Brain microvascular endothelial cell (primary cell): ENCODE measurements around the gene SCLY.
A peak's percentile ranks its signal among the peaks of the same experiment; 100 is the strongest.

Experiments
- DNase-seq: peaks from one replicate; pipeline ENCODE4 v3.0.0-alpha.2; 2020
- H3K27ac ChIP-seq: fragments of 250-450 bp; sonication (Bioruptor Pico); 2 replicates; pipeline ENCODE4 v1.5.1; 2020; ENCODE audit warnings: mild to moderate bottlenecking, moderate library complexity
- H3K27me3 ChIP-seq: fragments of 250-450 bp; sonication (Bioruptor Pico); replicated peaks from 2 replicates; pipeline ENCODE4 v1.5.1; 2020; ENCODE audit warnings: mild to moderate bottlenecking
- H3K36me3 ChIP-seq: fragments of 250-450 bp; sonication (Bioruptor Pico); replicated peaks from 2 replicates; pipeline ENCODE4 v1.5.1; 2020; ENCODE audit warnings: mild to moderate bottlenecking
- H3K4me3 ChIP-seq: 2 replicates; pipeline ENCODE4 v1.5.1; 2011; ENCODE audit warnings: low read depth, mild to moderate bottlenecking, control low read depth, low read length, moderate library complexity
- in situ Hi-C: cut with HindIII; loops from 2 replicates; pipeline ENCODE4 v1.10.0; 2017; ENCODE audit warnings: low sequenced_read_pairs, low pct_ligation_motif_present
- TF ChIP-seq, protein P1 (sequence below): IDR thresholded peaks from 2 replicates; pipeline ENCODE4 v1.5.1; 2011; ENCODE audit warnings: low read depth, mild to moderate bottlenecking, moderate library complexity, low read length, control low read depth, inconsistent platforms; ENCODE audit errors: missing control alignments

SCLY gene

DNA sequence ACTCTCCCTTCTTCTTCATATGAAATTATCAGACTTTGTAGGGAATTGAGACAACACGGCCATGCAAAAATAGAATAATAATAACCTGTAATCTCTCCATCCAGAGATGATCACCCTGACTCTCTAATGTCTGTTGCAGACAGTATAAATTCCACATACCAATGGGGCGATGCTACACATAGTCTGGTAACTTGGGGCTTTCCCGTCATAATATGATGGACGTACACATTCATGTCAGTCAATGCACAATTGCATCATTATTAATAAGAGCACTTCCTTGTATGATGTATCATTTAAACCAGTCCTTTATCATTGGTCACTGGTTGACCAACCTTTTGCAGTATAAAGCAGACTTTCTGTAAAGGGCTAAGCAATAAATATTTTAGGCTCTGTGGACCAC lies 39.5 kb upstream of the SCLY start:
- H3K27me3 ChIP-seq, result no peaks in the 10 kb centered on the region
- TF ChIP-seq, protein P1, sequence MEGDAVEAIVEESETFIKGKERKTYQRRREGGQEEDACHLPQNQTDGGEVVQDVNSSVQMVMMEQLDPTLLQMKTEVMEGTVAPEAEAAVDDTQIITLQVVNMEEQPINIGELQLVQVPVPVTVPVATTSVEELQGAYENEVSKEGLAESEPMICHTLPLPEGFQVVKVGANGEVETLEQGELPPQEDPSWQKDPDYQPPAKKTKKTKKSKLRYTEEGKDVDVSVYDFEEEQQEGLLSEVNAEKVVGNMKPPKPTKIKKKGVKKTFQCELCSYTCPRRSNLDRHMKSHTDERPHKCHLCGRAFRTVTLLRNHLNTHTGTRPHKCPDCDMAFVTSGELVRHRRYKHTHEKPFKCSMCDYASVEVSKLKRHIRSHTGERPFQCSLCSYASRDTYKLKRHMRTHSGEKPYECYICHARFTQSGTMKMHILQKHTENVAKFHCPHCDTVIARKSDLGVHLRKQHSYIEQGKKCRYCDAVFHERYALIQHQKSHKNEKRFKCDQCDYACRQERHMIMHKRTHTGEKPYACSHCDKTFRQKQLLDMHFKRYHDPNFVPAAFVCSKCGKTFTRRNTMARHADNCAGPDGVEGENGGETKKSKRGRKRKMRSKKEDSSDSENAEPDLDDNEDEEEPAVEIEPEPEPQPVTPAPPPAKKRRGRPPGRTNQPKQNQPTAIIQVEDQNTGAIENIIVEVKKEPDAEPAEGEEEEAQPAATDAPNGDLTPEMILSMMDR, result no peak
- in situ Hi-C loops, result no loop called here
- H3K27ac ChIP-seq, result no peak overlapping the region
- H3K36me3 ChIP-seq, result peaks cover 2% of the 10 kb centered on the region
- DNase-seq, result peak; percentile 28
- no peak overlapping the region for H3K4me3 ChIP-seq

DNA sequence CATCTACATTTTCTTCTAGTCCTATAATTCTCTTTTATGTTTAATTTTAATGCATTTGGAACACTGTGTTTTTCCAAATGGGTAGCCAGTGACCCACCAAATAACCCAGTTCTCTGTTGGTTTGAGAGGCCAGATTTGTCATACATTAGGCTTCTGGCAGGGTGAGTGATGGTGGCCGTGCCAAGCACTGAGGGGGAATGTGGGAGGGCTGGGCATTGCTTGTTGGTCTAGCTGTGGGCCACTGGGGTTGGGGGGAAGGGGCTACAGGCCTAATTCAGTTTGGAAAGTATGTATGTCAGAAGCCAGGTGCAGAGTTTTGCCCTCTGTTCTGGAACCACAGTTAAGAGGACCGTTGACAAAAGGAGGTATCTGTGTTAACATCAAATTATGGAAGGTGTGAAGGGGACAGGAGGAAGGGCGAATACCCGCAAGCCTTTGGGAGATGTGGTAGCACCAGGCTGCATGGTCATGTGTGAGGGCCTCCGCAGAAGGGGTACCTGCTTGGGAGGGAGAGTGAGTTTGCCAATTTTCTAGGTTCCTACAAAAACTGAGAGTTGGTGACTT lies 38.1 kb upstream of the SCLY start:
- TF ChIP-seq, protein P1, result no peak
- in situ Hi-C loops, result no loop called here
- peaks cover 2% of the 10 kb centered on the region for H3K36me3 ChIP-seq
- no peaks in the 10 kb centered on the region for H3K27me3 ChIP-seq
- H3K27ac ChIP-seq, result no peak overlapping the region
- no peak for DNase-seq
- H3K4me3 ChIP-seq, result no peak overlapping the region

DNA sequence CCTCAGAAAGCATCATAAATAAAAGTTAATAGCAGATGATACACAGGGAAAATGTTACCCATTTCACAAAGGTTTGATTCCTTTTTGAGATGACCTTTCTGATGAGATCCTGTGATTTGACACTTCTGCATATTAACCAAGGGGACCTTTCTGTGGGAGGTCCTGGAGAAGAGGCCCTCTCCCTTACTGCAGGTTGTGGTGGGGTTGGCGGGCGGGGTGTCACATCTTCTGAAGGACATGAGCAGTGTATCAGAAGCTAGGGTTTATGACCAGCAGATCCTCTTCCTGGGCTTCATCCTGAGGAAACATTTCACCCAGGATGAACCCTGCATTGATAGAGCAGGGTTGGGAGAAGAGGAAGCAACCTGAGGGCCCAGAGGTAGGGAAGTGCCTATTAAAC lies 37.2 kb upstream of the SCLY start:
- H3K27me3 ChIP-seq, result no peaks in the 10 kb centered on the region
- TF ChIP-seq, protein P1, result no peak
- no peak overlapping the region for H3K4me3 ChIP-seq
- in situ Hi-C loops, result no loop called here
- peaks cover 2% of the 10 kb centered on the region for H3K36me3 ChIP-seq
- no peak overlapping the region for H3K27ac ChIP-seq
- DNase-seq, result no peak

DNA sequence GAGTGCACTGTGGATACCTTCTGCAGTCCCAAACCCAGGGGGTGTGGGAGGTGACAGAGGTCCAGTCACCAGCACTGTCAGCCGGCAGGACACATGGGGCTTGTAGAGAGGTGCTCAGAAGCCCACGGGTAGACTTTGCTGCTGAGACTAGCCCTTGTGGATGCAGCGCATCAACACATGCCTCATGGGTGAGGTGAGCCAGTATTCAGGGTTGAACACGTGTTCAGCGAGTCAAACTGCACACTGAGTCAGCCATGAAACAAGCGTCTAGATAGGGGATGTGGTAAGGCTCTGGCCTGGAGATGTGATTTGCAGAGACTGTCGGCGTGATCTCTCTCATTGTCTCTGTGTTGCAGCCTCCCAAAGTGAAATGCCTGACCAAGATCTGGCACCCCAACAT lies 35.8 kb upstream of the SCLY start:
- no peak overlapping the region for H3K27ac ChIP-seq
- peak; percentile 42 for DNase-seq
- TF ChIP-seq, protein P1, result peak; percentile 20
- in situ Hi-C loops, result no loop called here
- H3K36me3 ChIP-seq, result peaks cover 2% of the 10 kb centered on the region
- H3K4me3 ChIP-seq, result no peak overlapping the region
- H3K27me3 ChIP-seq, result no peaks in the 10 kb centered on the region

DNA sequence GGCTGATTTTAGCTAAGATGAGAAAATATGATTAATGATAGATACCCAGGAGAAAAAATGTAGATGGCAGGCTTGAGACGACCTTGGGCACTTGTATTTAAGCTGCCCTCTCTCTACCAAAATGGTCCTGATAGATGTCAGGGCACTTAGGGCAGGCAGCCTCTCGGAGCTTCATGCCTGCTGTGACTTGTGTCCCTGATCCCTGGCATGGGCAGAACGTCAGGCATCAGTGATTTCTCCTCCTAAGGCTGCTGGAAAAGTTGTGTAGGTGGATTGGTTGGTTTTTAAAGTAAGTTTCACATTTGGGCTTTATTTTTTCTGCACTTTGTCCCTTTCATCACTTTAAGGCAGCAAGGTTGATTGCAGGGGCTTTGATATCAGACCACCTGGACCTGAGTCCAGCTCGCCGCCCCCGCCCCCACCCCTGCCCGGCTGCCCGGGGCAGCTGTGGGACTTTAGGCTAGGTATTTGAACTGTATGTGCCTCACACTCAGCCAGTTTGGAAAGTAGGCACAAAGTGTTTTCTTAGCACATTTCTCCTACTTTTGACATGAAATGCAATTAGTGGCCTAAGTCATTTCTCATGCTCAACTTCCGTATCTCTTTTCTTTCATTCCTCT lies 35.0 kb upstream of the SCLY start:
- no peak overlapping the region for H3K4me3 ChIP-seq
- no peak overlapping the region for H3K27ac ChIP-seq
- in situ Hi-C loops, result no loop called here
- H3K36me3 ChIP-seq, result peaks cover 1% of the 10 kb centered on the region
- DNase-seq, result no peak
- H3K27me3 ChIP-seq, result no peaks in the 10 kb centered on the region
- TF ChIP-seq, protein P1, result no peak

DNA sequence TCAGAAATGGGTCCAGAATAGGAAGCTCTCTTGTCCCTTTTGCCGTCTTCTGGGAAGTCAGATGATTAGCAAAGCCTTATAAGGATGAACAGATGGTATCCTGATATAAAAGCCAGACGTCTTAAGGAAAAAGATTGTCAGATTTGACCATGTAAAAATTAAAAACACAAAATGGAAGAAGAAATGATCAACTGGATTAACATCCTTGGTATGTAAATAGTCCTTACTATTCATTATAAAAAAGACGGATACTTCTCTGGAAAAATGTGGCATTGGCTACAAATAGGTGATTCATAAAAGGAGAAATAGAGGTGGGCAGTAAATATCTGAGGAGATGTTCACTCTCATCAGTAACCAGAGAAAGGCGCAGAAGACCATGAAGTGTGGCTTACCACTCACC lies 33.7 kb upstream of the SCLY start:
- Histone ChIP-seq H3K27me3 (no peaks in the 10 kb centered on the region), H3K27ac (no peak overlapping the region), H3K36me3 (no peaks in the 10 kb centered on the region), H3K4me3 (no peak overlapping the region)
- no peak for DNase-seq
- TF ChIP-seq, protein P1, result no peak
- in situ Hi-C loops, result no loop called here
